ENCODE results near the gene RPTOR. TPM values are rescaled to one million over a fixed set of nuclear protein-coding genes. Genes with fewer than 3 reads are reported as not detected.

Gene RPTOR
- total RNA-seq, 2 experiments from 2014 or later: 48.1 to 87.8 TPM

DNA sequence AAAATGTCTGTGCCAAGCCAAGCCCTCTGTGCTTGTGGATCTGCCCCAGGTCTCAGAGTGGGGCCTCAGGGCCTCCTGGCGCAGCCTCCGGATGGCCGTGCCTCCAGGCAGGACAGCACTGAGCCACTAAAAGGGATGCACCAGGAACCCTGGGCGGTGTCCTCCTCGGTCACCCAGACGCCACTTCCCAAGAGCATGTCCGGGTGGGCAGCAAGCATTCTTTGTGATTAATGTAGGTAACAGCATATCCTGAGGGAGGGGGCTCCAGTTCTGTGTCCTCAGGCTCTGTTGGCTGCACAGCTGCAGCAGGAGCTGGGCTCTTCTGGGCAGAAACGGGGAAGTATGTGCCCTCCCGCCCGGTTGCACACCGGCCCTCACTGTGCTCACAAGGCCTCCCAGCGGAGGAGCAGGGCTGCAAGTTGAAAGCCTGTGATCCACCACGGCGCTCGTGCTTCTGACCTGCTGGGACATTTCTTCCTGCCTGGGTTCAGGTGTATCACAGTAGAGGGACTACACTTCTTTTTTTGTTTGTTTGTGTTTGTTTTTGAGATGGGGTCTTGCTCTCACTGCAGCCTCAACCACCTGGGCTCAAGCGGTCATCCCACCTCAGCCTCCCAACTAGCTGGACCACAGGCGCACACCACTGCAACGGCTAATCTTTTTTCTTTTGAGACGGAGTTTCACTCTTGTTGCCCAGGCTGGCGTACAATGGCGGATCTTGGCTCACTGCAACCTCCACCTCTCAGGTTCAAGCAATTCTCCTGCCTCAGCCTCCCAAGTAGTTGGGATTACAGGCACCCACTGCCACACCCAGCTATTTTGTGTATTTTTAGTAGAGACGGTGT, 409.1 kb downstream of the RPTOR start:
- no peak for TF ChIP-seq EZH2phosphoT487 (IDR thresholded peaks at IDR 0.05; ENCODE audit: borderline replicate concordance, low read depth, low read length)
- TF ChIP-seq, protein P1, sequence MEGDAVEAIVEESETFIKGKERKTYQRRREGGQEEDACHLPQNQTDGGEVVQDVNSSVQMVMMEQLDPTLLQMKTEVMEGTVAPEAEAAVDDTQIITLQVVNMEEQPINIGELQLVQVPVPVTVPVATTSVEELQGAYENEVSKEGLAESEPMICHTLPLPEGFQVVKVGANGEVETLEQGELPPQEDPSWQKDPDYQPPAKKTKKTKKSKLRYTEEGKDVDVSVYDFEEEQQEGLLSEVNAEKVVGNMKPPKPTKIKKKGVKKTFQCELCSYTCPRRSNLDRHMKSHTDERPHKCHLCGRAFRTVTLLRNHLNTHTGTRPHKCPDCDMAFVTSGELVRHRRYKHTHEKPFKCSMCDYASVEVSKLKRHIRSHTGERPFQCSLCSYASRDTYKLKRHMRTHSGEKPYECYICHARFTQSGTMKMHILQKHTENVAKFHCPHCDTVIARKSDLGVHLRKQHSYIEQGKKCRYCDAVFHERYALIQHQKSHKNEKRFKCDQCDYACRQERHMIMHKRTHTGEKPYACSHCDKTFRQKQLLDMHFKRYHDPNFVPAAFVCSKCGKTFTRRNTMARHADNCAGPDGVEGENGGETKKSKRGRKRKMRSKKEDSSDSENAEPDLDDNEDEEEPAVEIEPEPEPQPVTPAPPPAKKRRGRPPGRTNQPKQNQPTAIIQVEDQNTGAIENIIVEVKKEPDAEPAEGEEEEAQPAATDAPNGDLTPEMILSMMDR (conservative IDR thresholded peaks at IDR 0.05; ENCODE audit: low read length): no peak
- intact Hi-C loops (cut with micrococcal nuclease; ENCODE audit: unreplicated experiment): no loop called here

DNA sequence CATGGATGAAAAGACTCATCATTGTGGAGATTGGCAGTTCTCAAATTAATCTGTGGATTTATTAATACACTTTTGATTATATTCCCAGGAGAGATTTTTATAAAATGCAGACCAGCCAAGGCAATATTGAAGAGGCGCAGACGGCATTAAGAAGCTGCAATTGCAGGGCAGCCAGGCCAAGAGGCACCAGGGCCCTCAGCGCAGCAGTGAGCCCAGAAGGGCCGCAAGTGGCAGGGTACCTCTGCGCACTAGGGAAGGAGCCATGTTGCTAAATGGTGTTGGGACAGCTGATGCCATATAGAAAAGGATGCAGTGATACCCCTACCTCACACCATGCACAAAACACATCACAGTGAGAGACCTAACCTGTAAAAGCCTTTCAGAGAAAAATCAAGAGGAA, 410.4 kb downstream of the RPTOR start:
- no peak overlapping the region for H3K27ac ChIP-seq (ENCODE audit: low read depth, low read length, poor library complexity, severe bottlenecking)
- H3K4me1 ChIP-seq (ENCODE audit: insufficient read depth, low read length, poor library complexity, severe bottlenecking): no peaks in the 10 kb centered on the region
- H3K9me3 ChIP-seq (ENCODE audit: low read length): no peaks in the 10 kb centered on the region
- no peak overlapping the region for H3K4me3 ChIP-seq (ENCODE audit: low read depth, low read length, poor library complexity, severe bottlenecking)
- no TSS peak for BruUV-seq (replicated peaks)
- no peaks in the 10 kb centered on the region for H4K20me1 ChIP-seq (ENCODE audit: insufficient read depth, low read length)
- H3K4me2 ChIP-seq (ENCODE audit: low read length): no peak overlapping the region
- H2AFZ ChIP-seq (ENCODE audit: low read length): no peak overlapping the region
- DNase-seq (ENCODE audit: low spot score): no peak
- H3K36me3 ChIP-seq (ENCODE audit: insufficient read depth, low read length): no peaks in the 10 kb centered on the region
- TF ChIP-seq, protein P1 (conservative IDR thresholded peaks at IDR 0.05; ENCODE audit: low read length): no peak
- TF ChIP-seq EZH2phosphoT487 (IDR thresholded peaks at IDR 0.05; ENCODE audit: borderline replicate concordance, low read depth, low read length): no peak
- POLR2A ChIA-PET: no interaction called here
- intact Hi-C loops (cut with micrococcal nuclease; ENCODE audit: unreplicated experiment): no loop called here
- no peaks in the 10 kb centered on the region for H3K79me2 ChIP-seq (ENCODE audit: insufficient read depth, low read depth, low read length)
- CTCF ChIA-PET (ENCODE audit: unreplicated experiment): no interaction called here
- H3K9me2 ChIP-seq (ENCODE audit: insufficient read depth, low read length): no peaks in the 10 kb centered on the region

More for the DNA sequence above, 409.1 kb downstream of the RPTOR start:
- H3K4me3 ChIP-seq (ENCODE audit: low read depth, low read length, poor library complexity, severe bottlenecking): no peak overlapping the region
- POLR2A ChIA-PET: no interaction called here
- no peaks in the 10 kb centered on the region for H3K9me2 ChIP-seq (ENCODE audit: insufficient read depth, low read length)
- CTCF ChIA-PET (ENCODE audit: unreplicated experiment): no interaction called here
- H3K4me2 ChIP-seq (ENCODE audit: low read length): no peak overlapping the region
- H2AFZ ChIP-seq (ENCODE audit: low read length): no peak overlapping the region
- BruUV-seq (replicated peaks): no TSS peak
- no peaks in the 10 kb centered on the region for H4K20me1 ChIP-seq (ENCODE audit: insufficient read depth, low read length)
- DNase-seq (ENCODE audit: low spot score): no peak
- no peak overlapping the region for H3K27ac ChIP-seq (ENCODE audit: low read depth, low read length, poor library complexity, severe bottlenecking)
- H3K79me2 ChIP-seq (ENCODE audit: insufficient read depth, low read depth, low read length): no peaks in the 10 kb centered on the region
- no peaks in the 10 kb centered on the region for H3K9me3 ChIP-seq (ENCODE audit: low read length)
- H3K4me1 ChIP-seq (ENCODE audit: insufficient read depth, low read length, poor library complexity, severe bottlenecking): no peaks in the 10 kb centered on the region
- H3K36me3 ChIP-seq (ENCODE audit: insufficient read depth, low read length): no peaks in the 10 kb centered on the region

DNA sequence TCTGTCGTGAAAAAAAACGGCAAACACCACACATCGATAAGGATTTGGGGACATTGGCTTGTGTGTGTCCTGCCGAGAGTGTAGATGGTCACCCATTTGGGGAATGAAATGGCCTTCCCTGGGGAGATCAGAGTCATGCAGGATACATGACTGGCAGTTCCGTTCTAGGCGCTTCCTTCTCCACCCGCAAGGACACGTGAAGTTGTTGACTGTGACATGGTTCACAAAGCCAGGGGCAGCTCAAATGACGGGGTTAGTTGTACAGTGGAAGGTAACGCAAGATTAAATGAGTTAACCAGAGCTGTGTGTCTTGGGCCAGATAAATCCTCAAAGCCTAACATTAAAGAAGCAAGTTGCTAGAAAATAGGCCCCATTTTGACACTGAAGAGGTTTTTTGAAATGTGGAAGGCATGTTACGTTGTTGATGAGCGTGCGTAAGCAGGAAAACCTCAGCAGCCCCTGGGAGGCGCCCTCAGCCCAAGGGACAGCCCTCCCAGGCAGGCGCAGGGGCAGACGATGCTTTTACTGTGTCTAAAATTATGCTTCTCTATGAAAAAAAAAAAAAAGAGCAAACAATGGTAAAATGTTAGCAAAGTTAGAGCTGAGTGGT, 411.1 kb downstream of the RPTOR start:
- ChIA-PET CTCF (ENCODE audit: unreplicated experiment) (no interaction called here), POLR2A (no interaction called here)
- Histone ChIP-seq H3K27ac (ENCODE audit: low read depth, low read length, poor library complexity, severe bottlenecking) (no peak overlapping the region), H3K4me2 (ENCODE audit: low read length) (no peak overlapping the region), H3K36me3 (ENCODE audit: insufficient read depth, low read length) (no peaks in the 10 kb centered on the region), H3K4me1 (ENCODE audit: insufficient read depth, low read length, poor library complexity, severe bottlenecking) (no peaks in the 10 kb centered on the region), H2AFZ (ENCODE audit: low read length) (no peak overlapping the region), H4K20me1 (ENCODE audit: insufficient read depth, low read length) (no peaks in the 10 kb centered on the region), H3K9me2 (ENCODE audit: insufficient read depth, low read length) (no peaks in the 10 kb centered on the region), H3K9me3 (ENCODE audit: low read length) (no peaks in the 10 kb centered on the region), H3K79me2 (ENCODE audit: insufficient read depth, low read depth, low read length) (no peaks in the 10 kb centered on the region), H3K4me3 (ENCODE audit: low read depth, low read length, poor library complexity, severe bottlenecking) (no peak overlapping the region)
- no peak for DNase-seq (ENCODE audit: low spot score)
- intact Hi-C loops (cut with micrococcal nuclease; ENCODE audit: unreplicated experiment): no loop called here
- BruUV-seq (replicated peaks): TSS peak; percentile 47
- TF ChIP-seq, protein P1 (conservative IDR thresholded peaks at IDR 0.05; ENCODE audit: low read length): 0 out of 2 replicates have a peak, but pooled peaks have one; percentile 15
- TF ChIP-seq EZH2phosphoT487 (IDR thresholded peaks at IDR 0.05; ENCODE audit: borderline replicate concordance, low read depth, low read length): no peak

All from OCI-LY7 (cell line).